LNCaP clone FGC (cell line): ENCODE measurements around the gene EXOC4.

Experiments used
- DNase-seq: peaks from one replicate; pipeline ENCODE4 v3.0.0-alpha.2; 2011; ENCODE audit warnings: low read depth
- H3K4me3 ChIP-seq: 2 replicates; pipeline ENCODE4 v1.5.1; 2011; ENCODE audit warnings: mild to moderate bottlenecking, low read depth, low read length, control low read depth
- CTCF ChIP-seq: IDR thresholded peaks from 2 replicates; pipeline ENCODE4 v1.5.1; 2012; ENCODE audit warnings: mild to moderate bottlenecking; ENCODE audit not compliant: control insufficient read depth, insufficient read depth; ENCODE audit errors: extremely low read depth

Gene EXOC4

GRCh38 chr7:133572087-133572486, 319.2 kb downstream of the EXOC4 start:
- no peak for DNase-seq
- TF ChIP-seq CTCF = no peak
- no peak overlapping the region for H3K4me3 ChIP-seq

- peak; percentile 34 for DNase-seq
- no peak overlapping the region for H3K4me3 ChIP-seq
- TF ChIP-seq CTCF = no peak
These were observed 320.0 kb downstream of the EXOC4 start for GRCh38 chr7:133572843-133573242.

GRCh38 chr7:133573554-133574265, 320.8 kb downstream of the EXOC4 start:
- H3K4me3 ChIP-seq = no peak overlapping the region
- TF ChIP-seq CTCF = no peak
- DNase-seq = no peak

- DNase-seq = no peak
- no peak for TF ChIP-seq CTCF
- no peak overlapping the region for H3K4me3 ChIP-seq
These were observed 323.0 kb downstream of the EXOC4 start for GRCh38 chr7:133575726-133576440.

GRCh38 chr7:133576612-133577168, 323.8 kb downstream of the EXOC4 start:
- no peak for TF ChIP-seq CTCF
- no peak overlapping the region for H3K4me3 ChIP-seq
- no peak for DNase-seq

GRCh38 chr7:133582766-133583523, 330.1 kb downstream of the EXOC4 start:
- no peak overlapping the region for H3K4me3 ChIP-seq
- no peak for DNase-seq
- no peak for TF ChIP-seq CTCF
